Right atrium auricular region (tissue), 2 donors: Measurements from ENCODE around the gene HOXC13. TPM values are rescaled to one million over a fixed set of nuclear protein-coding genes. Genes with fewer than 3 reads are reported as not detected.
A peak's percentile ranks its signal among the peaks of the same experiment; 100 is the strongest.

Experiments used
- DNase-seq: peaks from one replicate; pipeline ENCODE4 v3.0.0-alpha.2; 2019; ENCODE audit warnings: low spot score
- H3K27ac ChIP-seq, 2 donors: fragments of 200-600 bp; sonication (generic); 1 replicate in 1 of 2; 2 replicates in 1 of 2; pipeline ENCODE4 v1.5.1; 2016 to 2019
- H3K27me3 ChIP-seq, 2 donors: fragments of 200-600 bp; sonication (generic); one replicate each; pipeline versions ENCODE4 v1.5.1 to v1.6.0; 2017 to 2019
- H3K36me3 ChIP-seq: fragments of 200-600 bp; sonication (generic); one replicate; pipeline ENCODE4 v1.5.1; 2016
- H3K4me1 ChIP-seq, 2 donors: fragments of 200-600 bp; sonication (generic); one replicate each; pipeline versions ENCODE4 v1.5.1 to v1.6.0; 2017 to 2019
- H3K4me3 ChIP-seq, 2 donors: fragments of 200-600 bp; sonication (generic); 1 replicate in 1 of 2; 2 replicates in 1 of 2; pipeline ENCODE4 v1.5.1; 2017 to 2019; ENCODE audit warnings: mild to moderate bottlenecking in 1 of 2, moderate library complexity in 1 of 2
- H3K9me3 ChIP-seq, 2 donors: fragments of 200-600 bp; sonication (generic); one replicate each; pipeline ENCODE4 v1.5.1; 2019
- total RNA-seq, 2 donors: library from RNA; depleted of rRNA; stranded (reverse); fragments of >200 nt; gene quantifications; one replicate each; pipeline ENCODE4 v1.1.0, GENCODE V29; 2016
- TF ChIP-seq, protein P1 (sequence below), 2 donors: fragments of 200-600 bp; sonication (generic); IDR thresholded peaks; one replicate each; pipeline ENCODE4 v1.5.1; 2019; ENCODE audit warnings: antibody characterized with exemption in 2 of 2

Gene HOXC13
- total RNA-seq, 2 donors from 2014 or later: not detected

DNA sequence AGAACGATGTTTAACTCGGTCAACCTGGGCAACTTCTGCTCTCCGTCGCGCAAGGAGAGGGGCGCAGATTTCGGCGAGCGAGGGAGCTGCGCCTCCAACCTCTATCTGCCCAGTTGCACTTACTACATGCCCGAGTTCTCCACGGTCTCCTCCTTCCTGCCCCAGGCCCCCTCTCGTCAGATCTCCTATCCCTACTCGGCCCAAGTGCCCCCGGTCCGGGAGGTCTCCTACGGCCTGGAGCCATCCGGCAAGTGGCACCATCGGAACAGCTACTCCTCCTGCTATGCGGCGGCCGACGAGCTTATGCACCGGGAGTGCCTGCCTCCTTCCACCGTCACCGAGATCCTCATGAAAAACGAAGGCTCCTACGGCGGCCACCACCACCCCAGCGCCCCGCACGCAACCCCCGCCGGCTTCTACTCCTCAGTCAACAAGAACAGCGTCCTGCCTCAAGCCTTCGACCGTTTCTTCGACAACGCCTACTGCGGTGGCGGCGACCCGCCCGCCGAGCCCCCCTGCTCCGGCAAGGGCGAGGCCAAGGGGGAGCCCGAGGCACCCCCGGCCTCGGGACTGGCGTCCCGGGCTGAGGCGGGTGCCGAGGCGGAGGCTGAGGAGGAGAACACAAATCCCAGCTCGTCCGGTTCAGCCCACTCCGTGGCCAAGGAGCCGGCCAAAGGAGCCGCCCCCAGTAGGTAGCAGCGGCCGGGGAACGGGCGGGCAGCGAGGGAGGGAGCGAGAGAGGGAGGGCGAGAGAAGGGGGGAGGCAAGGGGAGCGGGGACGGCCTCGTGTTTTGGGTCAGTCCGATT is 34.8 kb downstream of the HOXC13 start:
- H3K4me3 ChIP-seq: peak overlapping the region in 1 of 2 donors; percentile 32

DNA sequence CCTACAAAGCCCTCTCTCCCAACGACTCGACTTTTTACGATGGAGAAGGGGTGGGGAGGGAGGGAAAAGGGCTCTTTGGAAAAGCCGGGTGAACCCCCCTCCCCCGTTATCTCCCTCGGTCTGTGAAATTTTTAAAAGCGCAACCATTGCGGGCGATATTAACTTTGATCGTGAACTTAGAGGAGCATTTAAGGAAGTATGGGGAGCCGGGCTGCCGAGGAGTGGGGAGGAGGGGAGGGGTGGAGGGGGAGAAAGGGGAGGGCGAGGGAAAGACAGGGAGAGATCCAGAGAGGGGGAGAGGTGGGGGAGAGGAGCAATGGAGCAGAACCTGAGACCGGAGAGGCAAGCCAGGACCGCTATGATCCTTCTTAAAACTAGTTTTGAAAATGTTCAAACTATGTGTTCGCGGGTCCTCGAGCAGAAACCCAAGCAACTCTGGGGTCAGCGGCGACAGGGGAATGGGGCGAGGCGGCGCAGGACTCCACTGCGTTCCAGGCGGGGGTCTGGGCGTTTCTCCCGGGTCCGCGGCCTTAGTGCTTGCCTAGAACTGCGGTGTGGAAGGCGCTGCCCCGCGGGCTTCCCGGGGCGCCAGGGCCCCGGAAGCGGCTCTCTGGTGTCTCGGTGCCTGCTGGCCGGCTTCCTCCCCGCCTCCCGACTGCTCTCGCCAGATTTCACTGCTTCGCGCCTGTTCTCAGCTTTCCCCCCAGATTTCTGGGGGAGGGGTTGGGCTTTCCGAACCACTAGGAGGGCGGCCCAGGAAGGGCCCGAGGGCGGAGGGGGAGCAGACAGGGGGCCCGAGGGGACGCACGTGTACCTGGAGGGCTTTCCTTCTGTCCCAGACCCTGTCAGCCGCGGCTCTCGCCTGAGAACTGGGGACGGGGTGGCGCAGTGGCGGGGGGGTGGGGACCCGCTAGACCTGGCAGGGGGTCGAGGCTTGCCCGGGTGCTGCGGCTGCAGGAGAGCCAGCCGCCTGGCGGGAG is 35.7 kb downstream of the HOXC13 start, which contains the start of gene HOTAIR:
HOTAIR (minus strand) TSS at position 871 of the 980 bp plus-strand sequence.
- Histone ChIP-seq H3K4me3 (peak within 1 kb of the TSS in 1 of 2 donors; percentile 32), H3K4me1 (peaks cover 0 to 29% of the 10 kb centered on the region in 2 donors), H3K27ac (no peak within 1 kb of the TSS), H3K9me3 (no peaks in the 10 kb centered on the region), H3K27me3 (peaks cover 67 to 88% of the 10 kb centered on the region in 2 donors), H3K36me3 (no peaks in the 10 kb centered on the region)
- DNase-seq: no peak
- TF ChIP-seq, protein P1, sequence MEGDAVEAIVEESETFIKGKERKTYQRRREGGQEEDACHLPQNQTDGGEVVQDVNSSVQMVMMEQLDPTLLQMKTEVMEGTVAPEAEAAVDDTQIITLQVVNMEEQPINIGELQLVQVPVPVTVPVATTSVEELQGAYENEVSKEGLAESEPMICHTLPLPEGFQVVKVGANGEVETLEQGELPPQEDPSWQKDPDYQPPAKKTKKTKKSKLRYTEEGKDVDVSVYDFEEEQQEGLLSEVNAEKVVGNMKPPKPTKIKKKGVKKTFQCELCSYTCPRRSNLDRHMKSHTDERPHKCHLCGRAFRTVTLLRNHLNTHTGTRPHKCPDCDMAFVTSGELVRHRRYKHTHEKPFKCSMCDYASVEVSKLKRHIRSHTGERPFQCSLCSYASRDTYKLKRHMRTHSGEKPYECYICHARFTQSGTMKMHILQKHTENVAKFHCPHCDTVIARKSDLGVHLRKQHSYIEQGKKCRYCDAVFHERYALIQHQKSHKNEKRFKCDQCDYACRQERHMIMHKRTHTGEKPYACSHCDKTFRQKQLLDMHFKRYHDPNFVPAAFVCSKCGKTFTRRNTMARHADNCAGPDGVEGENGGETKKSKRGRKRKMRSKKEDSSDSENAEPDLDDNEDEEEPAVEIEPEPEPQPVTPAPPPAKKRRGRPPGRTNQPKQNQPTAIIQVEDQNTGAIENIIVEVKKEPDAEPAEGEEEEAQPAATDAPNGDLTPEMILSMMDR (IDR thresholded peaks at IDR 0.05): no peak

More for the DNA sequence above, 34.8 kb downstream of the HOXC13 start:
- Histone ChIP-seq H3K36me3 (no peaks in the 10 kb centered on the region), H3K9me3 (no peaks in the 10 kb centered on the region), H3K27ac (no peak overlapping the region), H3K27me3 (peaks cover 72 to 90% of the 10 kb centered on the region in 2 donors), H3K4me1 (peaks cover 0 to 29% of the 10 kb centered on the region in 2 donors)
- no peak for DNase-seq
- TF ChIP-seq, protein P1 (IDR thresholded peaks at IDR 0.05): no peak

DNA sequence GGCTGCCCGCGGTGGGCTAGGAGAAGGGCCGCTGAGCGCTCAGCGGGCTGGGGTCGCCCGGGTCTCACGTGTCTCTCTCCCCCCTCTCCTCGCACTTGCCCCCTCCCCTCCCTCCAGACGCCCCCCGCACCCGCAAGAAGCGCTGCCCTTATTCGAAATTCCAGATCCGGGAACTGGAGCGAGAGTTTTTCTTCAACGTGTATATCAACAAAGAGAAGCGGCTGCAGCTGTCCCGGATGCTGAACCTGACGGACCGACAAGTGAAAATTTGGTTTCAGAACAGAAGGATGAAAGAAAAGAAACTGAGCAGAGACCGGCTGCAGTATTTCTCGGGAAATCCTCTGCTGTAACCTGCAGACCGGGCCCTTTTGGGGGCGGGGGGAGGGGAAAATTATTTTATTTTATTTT is 36.4 kb downstream of the HOXC13 start:
- peaks cover 0 to 29% of the 10 kb centered on the region in 2 donors for H3K4me1 ChIP-seq
- peak overlapping the region in 1 of 2 donors; percentile 32 for H3K4me3 ChIP-seq
- H3K36me3 ChIP-seq: no peaks in the 10 kb centered on the region
- DNase-seq: no peak
- H3K27me3 ChIP-seq: peaks cover 64 to 81% of the 10 kb centered on the region in 2 donors
- H3K27ac ChIP-seq: no peak overlapping the region
- H3K9me3 ChIP-seq: no peaks in the 10 kb centered on the region
- TF ChIP-seq, protein P1 (IDR thresholded peaks at IDR 0.05): no peak

DNA sequence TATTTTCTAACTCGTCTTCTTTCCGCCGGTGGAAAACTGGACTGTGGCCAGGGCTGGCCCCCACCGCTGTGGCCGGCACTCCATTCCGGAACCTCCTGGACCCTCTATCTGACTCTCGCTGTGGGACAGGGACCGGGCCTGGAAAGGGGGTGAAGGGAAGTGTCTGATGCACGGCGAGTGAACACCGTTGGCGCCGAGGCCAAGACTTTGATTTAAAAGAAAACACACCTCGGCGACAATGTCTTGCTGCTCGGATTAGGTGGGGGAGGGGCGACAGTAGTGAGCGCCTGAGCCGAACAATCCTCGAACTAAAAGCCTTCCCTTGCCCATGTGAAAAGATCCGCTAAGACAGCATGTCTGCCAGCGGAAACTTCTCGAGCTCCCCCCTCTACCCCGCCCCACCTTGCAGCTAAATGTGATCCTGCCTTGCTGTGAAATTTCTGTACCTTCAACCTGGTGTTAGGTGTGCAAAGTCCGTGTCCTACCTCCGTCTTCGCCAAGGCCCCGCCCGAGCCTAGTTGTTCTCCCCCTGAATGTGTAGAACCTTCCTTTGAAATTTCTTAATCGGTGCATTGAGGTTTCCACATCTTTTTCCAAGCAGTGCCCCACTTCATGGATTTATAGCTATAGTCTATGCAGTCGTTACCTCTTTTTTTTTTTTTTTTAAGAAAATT is 37.0 kb downstream of the HOXC13 start:
- DNase-seq: no peak
- Histone ChIP-seq H3K36me3 (no peaks in the 10 kb centered on the region), H3K9me3 (no peaks in the 10 kb centered on the region), H3K27me3 (peaks cover 59 to 76% of the 10 kb centered on the region in 2 donors), H3K27ac (no peak overlapping the region), H3K4me1 (peaks cover 0 to 29% of the 10 kb centered on the region in 2 donors), H3K4me3 (no peak overlapping the region)
- TF ChIP-seq, protein P1 (IDR thresholded peaks at IDR 0.05): no peak

DNA sequence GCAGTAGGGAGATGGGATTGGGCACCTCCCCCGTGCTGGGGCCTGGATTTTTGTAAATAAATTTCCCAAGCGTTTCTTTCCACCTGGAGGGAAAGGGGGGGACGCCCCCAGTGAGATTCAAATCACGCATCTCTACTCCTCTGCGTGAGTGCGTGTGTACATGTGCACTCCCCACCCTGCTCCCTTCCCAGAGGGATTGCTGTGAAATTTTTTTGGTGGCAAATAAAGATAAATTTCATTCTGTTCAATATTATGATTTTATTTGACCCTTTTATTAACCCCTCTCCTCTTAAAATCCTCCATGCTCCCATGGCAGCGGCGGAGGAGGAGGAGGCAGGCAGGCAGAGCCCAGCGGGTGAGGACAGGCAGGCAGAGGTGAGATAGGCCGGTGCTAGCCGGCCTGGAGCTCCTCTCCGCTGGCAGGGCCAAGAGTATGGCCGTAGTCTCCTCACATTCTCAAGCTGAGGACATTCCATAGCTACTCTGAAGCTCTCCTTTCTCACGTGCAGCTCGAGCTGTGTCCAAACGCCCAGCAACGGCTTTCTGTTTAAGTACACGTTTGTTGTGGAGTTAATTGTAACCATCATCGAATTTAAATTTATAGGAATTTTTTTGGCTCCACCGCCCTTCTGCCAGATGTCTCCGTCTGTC is 37.7 kb downstream of the HOXC13 start:
- Histone ChIP-seq H3K36me3 (no peaks in the 10 kb centered on the region), H3K27me3 (peaks cover 60 to 72% of the 10 kb centered on the region in 2 donors), H3K4me3 (no peak overlapping the region), H3K4me1 (peaks cover 0 to 29% of the 10 kb centered on the region in 2 donors), H3K9me3 (no peaks in the 10 kb centered on the region), H3K27ac (no peak overlapping the region)
- TF ChIP-seq, protein P1 (IDR thresholded peaks at IDR 0.05): no peak
- DNase-seq: no peak
